ENCODE measurements around the gene DISC1. TPM values are rescaled to one million over a fixed set of nuclear protein-coding genes. Genes with fewer than 3 reads are reported as not detected.

DISC1 gene
- total RNA-seq, 2 donors from 2014 or later = 8.0 to 9.4 TPM

- Histone ChIP-seq H3K4me1 (ENCODE audit: control insufficient read depth, insufficient read depth, low read length) (peaks cover 3% of the 10 kb centered on the region), H3K27me3 (ENCODE audit: control insufficient read depth, insufficient read depth, low read length, poor library complexity, severe bottlenecking) (no peaks in the 10 kb centered on the region), H3K9ac (ENCODE audit: extremely low read depth, low read length, poor library complexity, severe bottlenecking) (no peak overlapping the region), H3K27ac (ENCODE audit: low read depth, low read length) (no peak overlapping the region), H3K9me3 (ENCODE audit: control insufficient read depth, low read length) (no peaks in the 10 kb centered on the region), H3K36me3 (ENCODE audit: control insufficient read depth, insufficient read depth, low read length) (no peaks in the 10 kb centered on the region), H3K4me3 (ENCODE audit: low read length) (no peak overlapping the region)
- DNase-seq = no peak
- Mint-ChIP-seq H3K4me3 (no peak overlapping the region), H3K36me3 (ENCODE audit: low read depth) (no peaks in the 10 kb centered on the region), H3K27ac (no peak overlapping the region), H3K27me3 (ENCODE audit: insufficient read depth) (no peaks in the 10 kb centered on the region), H3K4me1 (peaks cover 49% of the 10 kb centered on the region), H3K9me3 (no peaks in the 10 kb centered on the region)
- TF ChIP-seq, protein P1, sequence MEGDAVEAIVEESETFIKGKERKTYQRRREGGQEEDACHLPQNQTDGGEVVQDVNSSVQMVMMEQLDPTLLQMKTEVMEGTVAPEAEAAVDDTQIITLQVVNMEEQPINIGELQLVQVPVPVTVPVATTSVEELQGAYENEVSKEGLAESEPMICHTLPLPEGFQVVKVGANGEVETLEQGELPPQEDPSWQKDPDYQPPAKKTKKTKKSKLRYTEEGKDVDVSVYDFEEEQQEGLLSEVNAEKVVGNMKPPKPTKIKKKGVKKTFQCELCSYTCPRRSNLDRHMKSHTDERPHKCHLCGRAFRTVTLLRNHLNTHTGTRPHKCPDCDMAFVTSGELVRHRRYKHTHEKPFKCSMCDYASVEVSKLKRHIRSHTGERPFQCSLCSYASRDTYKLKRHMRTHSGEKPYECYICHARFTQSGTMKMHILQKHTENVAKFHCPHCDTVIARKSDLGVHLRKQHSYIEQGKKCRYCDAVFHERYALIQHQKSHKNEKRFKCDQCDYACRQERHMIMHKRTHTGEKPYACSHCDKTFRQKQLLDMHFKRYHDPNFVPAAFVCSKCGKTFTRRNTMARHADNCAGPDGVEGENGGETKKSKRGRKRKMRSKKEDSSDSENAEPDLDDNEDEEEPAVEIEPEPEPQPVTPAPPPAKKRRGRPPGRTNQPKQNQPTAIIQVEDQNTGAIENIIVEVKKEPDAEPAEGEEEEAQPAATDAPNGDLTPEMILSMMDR (conservative IDR thresholded peaks at IDR 0.05) = no peak
- WGBS, 2 experiments (ENCODE audit: insufficient coverage in 1 of 2, insufficient read length in 1 of 2) = 90 to 92% methylated on average over 2 to 7 of the region's 7 CpGs
Observed at GRCh38 chr1:232016616-232017015, 390.0 kb downstream of the DISC1 start.

GRCh38 chr1:232017057-232017456, 390.5 kb downstream of the DISC1 start:
- Histone ChIP-seq H3K27me3 (ENCODE audit: control insufficient read depth, insufficient read depth, low read length, poor library complexity, severe bottlenecking) (no peaks in the 10 kb centered on the region), H3K27ac (ENCODE audit: low read depth, low read length) (no peak overlapping the region), H3K4me1 (ENCODE audit: control insufficient read depth, insufficient read depth, low read length) (peaks cover 3% of the 10 kb centered on the region), H3K9ac (ENCODE audit: extremely low read depth, low read length, poor library complexity, severe bottlenecking) (no peak overlapping the region), H3K9me3 (ENCODE audit: control insufficient read depth, low read length) (no peaks in the 10 kb centered on the region), H3K36me3 (ENCODE audit: control insufficient read depth, insufficient read depth, low read length) (no peaks in the 10 kb centered on the region), H3K4me3 (ENCODE audit: low read length) (no peak overlapping the region)
- WGBS, 2 experiments (ENCODE audit: insufficient coverage in 1 of 2, insufficient read length in 1 of 2) = 67 to 94% methylated on average over 1 to 2 of the region's 2 CpGs
- H3K9me3 Mint-ChIP-seq = no peaks in the 10 kb centered on the region
- no peaks in the 10 kb centered on the region for H3K36me3 Mint-ChIP-seq (ENCODE audit: low read depth)
- H3K4me1 Mint-ChIP-seq = peaks cover 45% of the 10 kb centered on the region
- TF ChIP-seq, protein P1 (conservative IDR thresholded peaks at IDR 0.05) = no peak
- no peaks in the 10 kb centered on the region for H3K27me3 Mint-ChIP-seq (ENCODE audit: insufficient read depth)
- H3K4me3 Mint-ChIP-seq = no peak overlapping the region
- no peak for DNase-seq
- H3K27ac Mint-ChIP-seq = no peak overlapping the region

DNA sequence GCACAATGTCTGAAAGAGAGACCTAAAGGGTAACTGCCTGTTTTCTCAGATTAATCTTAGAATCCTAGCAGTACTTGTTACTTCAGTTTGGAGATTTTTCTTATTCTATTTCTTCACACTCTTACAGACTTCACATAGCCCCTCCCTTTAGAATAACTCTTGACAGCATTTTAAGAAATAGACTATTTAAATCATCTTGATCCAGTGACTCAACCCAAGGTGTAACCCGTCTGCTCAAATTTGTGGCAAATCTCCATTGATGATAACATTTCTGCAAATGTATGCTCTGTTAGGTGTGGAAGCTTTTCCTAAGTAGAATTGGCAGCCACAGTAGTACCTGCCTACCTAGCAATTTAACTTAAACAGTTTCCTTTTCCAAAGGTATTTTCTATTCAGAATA, 391.2 kb downstream of the DISC1 start:
- WGBS, 2 experiments (ENCODE audit: insufficient coverage in 1 of 2, insufficient read length in 1 of 2) = 100% methylated on average over 1 of the region's 1 CpG; no CpG with 5 or more reads in 1 of the 2 experiments
- TF ChIP-seq, protein P1 (conservative IDR thresholded peaks at IDR 0.05) = no peak
- H3K36me3 Mint-ChIP-seq (ENCODE audit: low read depth) = no peaks in the 10 kb centered on the region
- no peaks in the 10 kb centered on the region for H3K9me3 Mint-ChIP-seq
- no peak overlapping the region for H3K27ac Mint-ChIP-seq
- no peak overlapping the region for H3K4me3 Mint-ChIP-seq
- H3K27me3 Mint-ChIP-seq (ENCODE audit: insufficient read depth) = no peaks in the 10 kb centered on the region
- no peak for DNase-seq
- Histone ChIP-seq H3K4me3 (ENCODE audit: low read length) (no peak overlapping the region), H3K27ac (ENCODE audit: low read depth, low read length) (no peak overlapping the region), H3K27me3 (ENCODE audit: control insufficient read depth, insufficient read depth, low read length, poor library complexity, severe bottlenecking) (no peaks in the 10 kb centered on the region), H3K9me3 (ENCODE audit: control insufficient read depth, low read length) (no peaks in the 10 kb centered on the region), H3K36me3 (ENCODE audit: control insufficient read depth, insufficient read depth, low read length) (no peaks in the 10 kb centered on the region), H3K4me1 (ENCODE audit: control insufficient read depth, insufficient read depth, low read length) (peaks cover 3% of the 10 kb centered on the region), H3K9ac (ENCODE audit: extremely low read depth, low read length, poor library complexity, severe bottlenecking) (no peak overlapping the region)
- peaks cover 38% of the 10 kb centered on the region for H3K4me1 Mint-ChIP-seq
